HFFc6 (cell line): ENCODE data around the gene PEPD. TPM values are rescaled to one million over a fixed set of nuclear protein-coding genes. Genes with fewer than 3 reads are reported as not detected.

Source experiments
- DNase-seq: peaks from one replicate; pipeline ENCODE4 v3.0.0-alpha.2; 2018
- H3K27ac Mint-ChIP-seq: 2 replicates; pipeline ENCODE4 v1.8.0; 2020; ENCODE audit warnings: mild to moderate bottlenecking, mixed read lengths
- H3K27me3 Mint-ChIP-seq: 2 replicates; pipeline ENCODE4 v1.8.0; 2021; ENCODE audit warnings: mild to moderate bottlenecking, moderate library complexity, mixed read lengths; ENCODE audit not compliant: insufficient read depth
- H3K36me3 Mint-ChIP-seq: 2 replicates; pipeline ENCODE4 v1.8.0; 2021; ENCODE audit warnings: low read depth, mixed read lengths
- H3K4me1 Mint-ChIP-seq: 2 replicates; pipeline ENCODE4 v1.8.0; 2020; ENCODE audit warnings: low read depth, mixed read lengths
- H3K4me3 Mint-ChIP-seq: 2 replicates; pipeline ENCODE4 v1.8.0; 2020; ENCODE audit warnings: mild to moderate bottlenecking, moderate library complexity, mixed read lengths
- H3K9me3 Mint-ChIP-seq: 2 replicates; pipeline ENCODE4 v1.8.0; 2020; ENCODE audit warnings: mild to moderate bottlenecking, mixed read lengths
- total RNA-seq, 6 experiments: library from RNA; stranded (reverse); fragmentation: NEBNext Ultra II Directional; extraction: Animal tissue kit (Norgen Biotek cat#: 25700); gene quantifications; 2 replicates in 1 of 6; 3 replicates in 5 of 6; pipeline ENCODE4 v1.2.3, GENCODE V29; 2021
- TF ChIP-seq, protein P1 (sequence below): fragments of 200-600 bp; sonication (generic); IDR thresholded peaks from 2 replicates; pipeline ENCODE4 v1.5.0; 2021; ENCODE audit warnings: antibody characterized with exemption, mild to moderate bottlenecking

Gene PEPD
- total RNA-seq, 6 experiments from 2014 or later = 57.0 to 76.9 (median 67.6) TPM

DNA sequence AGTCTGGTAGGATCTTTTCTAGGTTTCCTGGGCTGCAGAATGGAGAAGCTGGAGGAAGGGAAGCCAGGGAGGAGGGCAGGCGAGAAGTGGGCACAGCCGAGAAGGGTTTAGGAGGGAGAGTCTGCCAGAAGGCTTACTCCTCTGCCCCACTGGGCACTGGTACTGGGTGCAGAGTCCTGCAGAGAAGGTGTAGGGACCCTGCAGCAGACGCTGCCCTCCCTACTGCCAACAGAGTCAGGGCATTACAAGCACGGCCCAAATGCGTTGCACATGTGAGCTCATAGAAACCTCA lies 726 bp upstream of the PEPD start:
- no peaks in the 10 kb centered on the region for H3K36me3 Mint-ChIP-seq
- peaks cover 14% of the 10 kb centered on the region; the same call in 1 of the 2 replicates for H3K27me3 Mint-ChIP-seq
- H3K9me3 Mint-ChIP-seq = no peaks in the 10 kb centered on the region
- H3K4me1 Mint-ChIP-seq = peaks cover 18% of the 10 kb centered on the region
- DNase-seq = no peak
- TF ChIP-seq, protein P1, sequence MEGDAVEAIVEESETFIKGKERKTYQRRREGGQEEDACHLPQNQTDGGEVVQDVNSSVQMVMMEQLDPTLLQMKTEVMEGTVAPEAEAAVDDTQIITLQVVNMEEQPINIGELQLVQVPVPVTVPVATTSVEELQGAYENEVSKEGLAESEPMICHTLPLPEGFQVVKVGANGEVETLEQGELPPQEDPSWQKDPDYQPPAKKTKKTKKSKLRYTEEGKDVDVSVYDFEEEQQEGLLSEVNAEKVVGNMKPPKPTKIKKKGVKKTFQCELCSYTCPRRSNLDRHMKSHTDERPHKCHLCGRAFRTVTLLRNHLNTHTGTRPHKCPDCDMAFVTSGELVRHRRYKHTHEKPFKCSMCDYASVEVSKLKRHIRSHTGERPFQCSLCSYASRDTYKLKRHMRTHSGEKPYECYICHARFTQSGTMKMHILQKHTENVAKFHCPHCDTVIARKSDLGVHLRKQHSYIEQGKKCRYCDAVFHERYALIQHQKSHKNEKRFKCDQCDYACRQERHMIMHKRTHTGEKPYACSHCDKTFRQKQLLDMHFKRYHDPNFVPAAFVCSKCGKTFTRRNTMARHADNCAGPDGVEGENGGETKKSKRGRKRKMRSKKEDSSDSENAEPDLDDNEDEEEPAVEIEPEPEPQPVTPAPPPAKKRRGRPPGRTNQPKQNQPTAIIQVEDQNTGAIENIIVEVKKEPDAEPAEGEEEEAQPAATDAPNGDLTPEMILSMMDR = no peak
- H3K27ac Mint-ChIP-seq = no peak overlapping the region
- H3K4me3 Mint-ChIP-seq = peak overlapping the region; percentile 87

- Mint-ChIP-seq H3K27ac (peak overlapping the region; percentile 6; the same call in 1 of the 2 replicates), H3K4me3 (peak overlapping the region; percentile 87), H3K27me3 (peaks cover 5% of the 10 kb centered on the region; the same call in 1 of the 2 replicates), H3K4me1 (peaks cover 18% of the 10 kb centered on the region), H3K9me3 (no peaks in the 10 kb centered on the region), H3K36me3 (no peaks in the 10 kb centered on the region)
- TF ChIP-seq, protein P1 = no peak; the same call in 1 of the 2 replicates
- no peak for DNase-seq
Measured at GRCh38 chr19:33520844-33521479, 629 bp downstream of the PEPD start.

- Mint-ChIP-seq H3K27ac (no peak overlapping the region), H3K36me3 (no peaks in the 10 kb centered on the region), H3K4me1 (peaks cover 18% of the 10 kb centered on the region), H3K9me3 (no peaks in the 10 kb centered on the region), H3K27me3 (peaks cover 5% of the 10 kb centered on the region; the same call in 1 of the 2 replicates), H3K4me3 (peak overlapping the region; percentile 87)
- TF ChIP-seq, protein P1 = no peak
- DNase-seq = no peak
Measured at GRCh38 chr19:33520048-33520643, 1.4 kb downstream of the PEPD start.

DNA sequence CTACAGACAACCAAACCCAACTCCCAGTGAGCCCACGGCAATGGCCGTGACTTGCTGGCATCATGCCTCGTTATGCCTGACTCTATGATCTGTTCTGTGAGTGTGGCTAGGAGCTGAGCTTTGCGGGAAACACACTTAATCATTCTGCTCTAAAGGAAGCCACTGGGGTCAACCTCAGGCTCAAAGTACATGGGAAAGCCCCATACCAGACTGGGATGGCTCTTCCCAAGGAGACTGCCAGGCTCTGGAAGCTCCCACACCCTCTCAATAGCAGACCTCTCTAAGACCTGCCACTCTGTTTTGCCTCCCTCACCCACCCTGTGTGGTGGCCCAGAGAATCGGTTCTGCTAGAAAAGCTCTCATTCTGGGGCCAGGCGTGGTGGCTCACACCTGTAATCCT lies 2.2 kb downstream of the PEPD start:
- Mint-ChIP-seq H3K9me3 (no peaks in the 10 kb centered on the region), H3K4me3 (no peak overlapping the region), H3K27ac (no peak overlapping the region), H3K27me3 (no peaks in the 10 kb centered on the region; the same call in 1 of the 2 replicates), H3K4me1 (peaks cover 18% of the 10 kb centered on the region), H3K36me3 (no peaks in the 10 kb centered on the region)
- DNase-seq = no peak
- TF ChIP-seq, protein P1 = no peak

GRCh38 chr19:33518541-33518940 lies 3.0 kb downstream of the PEPD start:
- H3K27me3 Mint-ChIP-seq = no peaks in the 10 kb centered on the region; the same call in 1 of the 2 replicates

More at GRCh38 chr19:33518541-33518940, 3.0 kb downstream of the PEPD start:
- peaks cover 18% of the 10 kb centered on the region for H3K4me1 Mint-ChIP-seq
- DNase-seq = no peak
- no peaks in the 10 kb centered on the region for H3K9me3 Mint-ChIP-seq
- H3K36me3 Mint-ChIP-seq = no peaks in the 10 kb centered on the region
- H3K4me3 Mint-ChIP-seq = no peak overlapping the region
- no peak overlapping the region for H3K27ac Mint-ChIP-seq
- TF ChIP-seq, protein P1 = no peak
